HAP-1 (cell line): ENCODE data around the gene HACD3.
"Not testable (repeated sequence)": the region's sequence is repeated elsewhere in the genome, so short reads cannot be mapped to it uniquely, and the experiment has no call there.

Source experiments
- DNase-seq, 2 experiments: peaks; one replicate each; pipeline ENCODE4 v3.0.0-alpha.2; 2016 to 2020; ENCODE audit warnings: low spot score in 2 of 2
- H3K27me3 ChIP-seq: fragments of 250-450 bp; sonication (Bioruptor Pico); 2 replicates; pipeline ENCODE4 v1.5.1; 2020; ENCODE audit warnings: low read depth, mild to moderate bottlenecking, moderate library complexity
- H3K36me3 ChIP-seq: fragments of 250-450 bp; sonication (Bioruptor Pico); replicated peaks from 2 replicates; pipeline ENCODE4 v1.5.1; 2020; ENCODE audit warnings: mild to moderate bottlenecking
- H3K4me1 ChIP-seq: fragments of 250-450 bp; sonication (Bioruptor Pico); 2 replicates; pipeline ENCODE4 v1.5.1; 2020; ENCODE audit warnings: mild to moderate bottlenecking
- H3K4me3 ChIP-seq: fragments of 250-450 bp; sonication (Bioruptor Pico); 2 replicates; pipeline ENCODE4 v1.5.1; 2020; ENCODE audit warnings: mild to moderate bottlenecking, moderate library complexity
- H3K9me3 ChIP-seq: fragments of 250-450 bp; sonication (Bioruptor Pico); 2 replicates; pipeline ENCODE4 v1.5.1; 2020; ENCODE audit warnings: mild to moderate bottlenecking, moderate library complexity
- in situ Hi-C: fragments of 300-500 bp; cut with MboI; formaldehyde crosslinking; loops from 3 replicates; pipeline ENCODE4 v1.14.3; 2020; ENCODE audit warnings: low sequenced_read_pairs, inconsistent platforms, mixed read lengths

Gene HACD3

GRCh38 chr15:65529762-65530317 lies 423 bp upstream of the HACD3 start:
- in situ Hi-C loops, result no loop called here
- Histone ChIP-seq H3K4me3 (peak overlapping the region; percentile 67), H3K27me3 (no peaks in the 10 kb centered on the region), H3K9me3 (no peaks in the 10 kb centered on the region), H3K4me1 (peaks cover 20% of the 10 kb centered on the region), H3K36me3 (peaks cover 3% of the 10 kb centered on the region; the same call in 1 of the 2 replicates)
- DNase-seq, result peak; percentile 44 to 58

GRCh38 chr15:65532738-65533051 lies 2.4 kb downstream of the HACD3 start:
- Histone ChIP-seq H3K36me3 (peaks cover 8% of the 10 kb centered on the region), H3K4me3 (no peak overlapping the region), H3K9me3 (no peaks in the 10 kb centered on the region), H3K27me3 (no peaks in the 10 kb centered on the region), H3K4me1 (peaks cover 20% of the 10 kb centered on the region)
- peak in 1 of 2 experiments; percentile 61 for DNase-seq
- in situ Hi-C loops, result no loop called here

GRCh38 chr15:65533057-65533756 lies 2.9 kb downstream of the HACD3 start:
- Histone ChIP-seq H3K27me3 (no peaks in the 10 kb centered on the region), H3K4me1 (peaks cover 20% of the 10 kb centered on the region), H3K4me3 (peak overlapping the region; percentile 0; the same call in 1 of the 2 replicates), H3K36me3 (peaks cover 8% of the 10 kb centered on the region), H3K9me3 (no peaks in the 10 kb centered on the region)
- in situ Hi-C loops, result no loop called here
- DNase-seq, result peak; percentile 61 to 92

GRCh38 chr15:65535192-65535591 lies 4.9 kb downstream of the HACD3 start:
- no peaks in the 10 kb centered on the region for H3K27me3 ChIP-seq
- in situ Hi-C loops, result no loop called here
- no peaks in the 10 kb centered on the region for H3K9me3 ChIP-seq
- DNase-seq, result no peak
- H3K4me1 ChIP-seq, result peaks cover 14% of the 10 kb centered on the region
- peaks cover 8% of the 10 kb centered on the region for H3K36me3 ChIP-seq
- no peak overlapping the region for H3K4me3 ChIP-seq

GRCh38 chr15:65540314-65540713 lies 10.1 kb downstream of the HACD3 start:
- peaks cover 5% of the 10 kb centered on the region for H3K36me3 ChIP-seq
- DNase-seq, result no peak
- in situ Hi-C loops, result no loop called here
- no peak overlapping the region for H3K4me3 ChIP-seq
- H3K27me3 ChIP-seq, result no peaks in the 10 kb centered on the region
- peaks cover 2% of the 10 kb centered on the region; the same call in 1 of the 2 replicates for H3K4me1 ChIP-seq
- H3K9me3 ChIP-seq, result no peaks in the 10 kb centered on the region

- no peaks in the 10 kb centered on the region for H3K27me3 ChIP-seq
- H3K36me3 ChIP-seq, result peaks cover 5% of the 10 kb centered on the region
- in situ Hi-C loops, result no loop called here
- H3K9me3 ChIP-seq, result no peaks in the 10 kb centered on the region
- no peak for DNase-seq
- H3K4me3 ChIP-seq, result no peak overlapping the region
- H3K4me1 ChIP-seq, result peaks cover 2% of the 10 kb centered on the region; the same call in 1 of the 2 replicates
Observed at GRCh38 chr15:65541231-65541820, 11.1 kb downstream of the HACD3 start.

GRCh38 chr15:65547841-65548240 lies 17.6 kb downstream of the HACD3 start:
- Histone ChIP-seq H3K4me1 (peaks cover 22% of the 10 kb centered on the region), H3K36me3 (peaks cover 10% of the 10 kb centered on the region), H3K9me3 (no peaks in the 10 kb centered on the region), H3K4me3 (no peak overlapping the region), H3K27me3 (no peaks in the 10 kb centered on the region)
- in situ Hi-C loops, result no loop called here
- no peak for DNase-seq

- H3K4me3 ChIP-seq, DNase-seq, in situ Hi-C loops, H3K27me3 ChIP-seq, H3K9me3 ChIP-seq: not testable (repeated sequence)
- peaks cover 24% of the 10 kb centered on the region for H3K36me3 ChIP-seq
- peaks cover 22% of the 10 kb centered on the region for H3K4me1 ChIP-seq
Observed at GRCh38 chr15:65549288-65549687, 19.0 kb downstream of the HACD3 start.

- no peaks in the 10 kb centered on the region for H3K9me3 ChIP-seq
- H3K4me3 ChIP-seq, result no peak overlapping the region
- peaks cover 22% of the 10 kb centered on the region for H3K4me1 ChIP-seq
- peak; percentile 49 to 71 for DNase-seq
- peaks cover 38% of the 10 kb centered on the region for H3K36me3 ChIP-seq
- in situ Hi-C loops, result no loop called here
- no peaks in the 10 kb centered on the region for H3K27me3 ChIP-seq
Observed at GRCh38 chr15:65550681-65551098, 20.4 kb downstream of the HACD3 start.

GRCh38 chr15:65551183-65551582 lies 20.9 kb downstream of the HACD3 start:
- H3K9me3 ChIP-seq, result no peaks in the 10 kb centered on the region
- no peaks in the 10 kb centered on the region for H3K27me3 ChIP-seq
- H3K4me1 ChIP-seq, result peaks cover 22% of the 10 kb centered on the region
- DNase-seq, result no peak
- H3K36me3 ChIP-seq, result peaks cover 43% of the 10 kb centered on the region
- in situ Hi-C loops, result no loop called here
- no peak overlapping the region for H3K4me3 ChIP-seq

- peaks cover 58% of the 10 kb centered on the region for H3K36me3 ChIP-seq
- in situ Hi-C loops, DNase-seq, H3K27me3 ChIP-seq, H3K4me3 ChIP-seq, H3K9me3 ChIP-seq: not testable (repeated sequence)
- H3K4me1 ChIP-seq, result peaks cover 13% of the 10 kb centered on the region
Observed at GRCh38 chr15:65552851-65553250, 22.6 kb downstream of the HACD3 start.

- no peak overlapping the region for H3K4me3 ChIP-seq
- peaks cover 12% of the 10 kb centered on the region for H3K4me1 ChIP-seq
- no peaks in the 10 kb centered on the region for H3K9me3 ChIP-seq
- in situ Hi-C loops, result no loop called here
- H3K27me3 ChIP-seq, result no peaks in the 10 kb centered on the region
- no peak for DNase-seq
- peaks cover 66% of the 10 kb centered on the region for H3K36me3 ChIP-seq
Observed at GRCh38 chr15:65553691-65554090, 23.4 kb downstream of the HACD3 start.

GRCh38 chr15:65556622-65557021 lies 26.4 kb downstream of the HACD3 start:
- H3K36me3 ChIP-seq, result peaks cover 86% of the 10 kb centered on the region
- no peak overlapping the region for H3K4me3 ChIP-seq
- no peak for DNase-seq
- H3K27me3 ChIP-seq, result no peaks in the 10 kb centered on the region
- no peaks in the 10 kb centered on the region for H3K9me3 ChIP-seq
- in situ Hi-C loops, result no loop called here
- H3K4me1 ChIP-seq, result no peaks in the 10 kb centered on the region

GRCh38 chr15:65558336-65558735 lies 28.1 kb downstream of the HACD3 start:
- Histone ChIP-seq H3K27me3 (no peaks in the 10 kb centered on the region), H3K9me3 (no peaks in the 10 kb centered on the region), H3K4me1 (no peaks in the 10 kb centered on the region), H3K36me3 (peaks cover 91% of the 10 kb centered on the region), H3K4me3 (no peak overlapping the region)
- in situ Hi-C loops, result no loop called here
- DNase-seq, result no peak
